Stimulated activated CD4-positive, alpha-beta T cell treated with anti-CD3 and anti-CD28 coated beads, Interleukin-1b, Interleukin-23, amount 100 ng/mL, for 48 hours (primary cell): ENCODE results near the gene ZNF860.
"Not testable (repeated sequence)": the region's sequence is repeated elsewhere in the genome, so short reads cannot be mapped to it uniquely, and the experiment has no call there.

Source experiments
- DNase-seq: peaks from one replicate; pipeline ENCODE4 v3.0.0-alpha.2; 2020

ZNF860 gene

GRCh38 chr3:31999907-32000439 is 18.4 kb downstream of the ZNF860 start:
- no peak for DNase-seq

GRCh38 chr3:32000877-32001276 is 19.3 kb downstream of the ZNF860 start:
- DNase-seq: no peak

GRCh38 chr3:32002561-32003368 is 21.2 kb downstream of the ZNF860 start:
- no peak for DNase-seq

- no peak for DNase-seq
Observed at GRCh38 chr3:32003380-32003779, 21.8 kb downstream of the ZNF860 start.

GRCh38 chr3:32004113-32004765 is 22.7 kb downstream of the ZNF860 start:
- no peak for DNase-seq

- no peak for DNase-seq
Observed at GRCh38 chr3:32009101-32009500, 27.6 kb downstream of the ZNF860 start.

GRCh38 chr3:32009957-32010356 is 28.4 kb downstream of the ZNF860 start:
- no peak for DNase-seq

GRCh38 chr3:32010699-32011098 is 29.1 kb downstream of the ZNF860 start:
- DNase-seq: peak; percentile 7

- not testable (repeated sequence) for DNase-seq
Observed at GRCh38 chr3:32015638-32016037, 34.1 kb downstream of the ZNF860 start.

- no peak for DNase-seq
Observed at GRCh38 chr3:32017286-32017685, 35.7 kb downstream of the ZNF860 start.

GRCh38 chr3:32018757-32019564 is 37.4 kb downstream of the ZNF860 start:
- no peak for DNase-seq

GRCh38 chr3:32021155-32021554 is 39.6 kb downstream of the ZNF860 start:
- DNase-seq: no peak

- no peak for DNase-seq
Observed at GRCh38 chr3:32021748-32022147, 40.2 kb downstream of the ZNF860 start.

GRCh38 chr3:32022947-32023346 is 41.4 kb downstream of the ZNF860 start:
- DNase-seq: no peak

- no peak for DNase-seq
Observed at GRCh38 chr3:32026593-32026992, 45.0 kb downstream of the ZNF860 start.

GRCh38 chr3:32037932-32038267 is 56.4 kb downstream of the ZNF860 start:
- no peak for DNase-seq

GRCh38 chr3:32041316-32041715 is 59.8 kb downstream of the ZNF860 start:
- DNase-seq: no peak
